ENCODE measurements around the gene VIL1.

DNA sequence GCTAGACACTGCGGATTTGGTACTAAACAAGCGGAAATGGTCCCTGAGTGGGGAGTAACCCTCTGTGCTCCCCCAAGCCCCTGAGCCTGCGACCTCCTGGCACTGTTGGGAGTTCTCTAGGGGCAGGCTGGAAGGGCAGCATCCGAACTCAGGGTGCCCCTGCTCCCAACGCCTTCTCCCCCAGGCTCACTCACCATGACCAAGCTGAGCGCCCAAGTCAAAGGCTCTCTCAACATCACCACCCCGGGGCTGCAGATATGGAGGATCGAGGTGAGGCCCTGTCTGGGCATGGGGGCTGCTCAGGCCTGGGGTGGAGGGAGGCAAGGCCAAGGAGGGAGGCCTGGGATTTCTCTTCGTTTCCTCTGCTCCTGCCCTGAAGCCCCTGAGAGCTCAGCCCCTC is 4.7 kb downstream of the VIL1 start:
- TF ChIP-seq, protein P1, sequence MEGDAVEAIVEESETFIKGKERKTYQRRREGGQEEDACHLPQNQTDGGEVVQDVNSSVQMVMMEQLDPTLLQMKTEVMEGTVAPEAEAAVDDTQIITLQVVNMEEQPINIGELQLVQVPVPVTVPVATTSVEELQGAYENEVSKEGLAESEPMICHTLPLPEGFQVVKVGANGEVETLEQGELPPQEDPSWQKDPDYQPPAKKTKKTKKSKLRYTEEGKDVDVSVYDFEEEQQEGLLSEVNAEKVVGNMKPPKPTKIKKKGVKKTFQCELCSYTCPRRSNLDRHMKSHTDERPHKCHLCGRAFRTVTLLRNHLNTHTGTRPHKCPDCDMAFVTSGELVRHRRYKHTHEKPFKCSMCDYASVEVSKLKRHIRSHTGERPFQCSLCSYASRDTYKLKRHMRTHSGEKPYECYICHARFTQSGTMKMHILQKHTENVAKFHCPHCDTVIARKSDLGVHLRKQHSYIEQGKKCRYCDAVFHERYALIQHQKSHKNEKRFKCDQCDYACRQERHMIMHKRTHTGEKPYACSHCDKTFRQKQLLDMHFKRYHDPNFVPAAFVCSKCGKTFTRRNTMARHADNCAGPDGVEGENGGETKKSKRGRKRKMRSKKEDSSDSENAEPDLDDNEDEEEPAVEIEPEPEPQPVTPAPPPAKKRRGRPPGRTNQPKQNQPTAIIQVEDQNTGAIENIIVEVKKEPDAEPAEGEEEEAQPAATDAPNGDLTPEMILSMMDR (IDR thresholded peaks at IDR 0.05; ENCODE audit: insufficient read depth, low read length, poor library complexity, severe bottlenecking): no peak
- no peak for TF ChIP-seq EZH2phosphoT487 (conservative IDR thresholded peaks at IDR 0.05; ENCODE audit: low read length)

Measured in SU-DHL-6 (cell line).